RWPE2 (cell line): ENCODE results near the gene CRTC3.
A peak's percentile ranks its signal among the peaks of the same experiment; 100 is the strongest.

Experiments
- ATAC-seq: fragments of 200-7000 bp; cut with Tn5 transposase; 3 replicates; pipeline ENCODE4 v1.9.1; 2021; ENCODE audit warnings: low read depth
- DNase-seq: peaks from one replicate; pipeline ENCODE4 v3.0.0-alpha.2; 2020; ENCODE audit warnings: low spot score
- H3K27ac ChIP-seq: fragments of 450-650 bp; 2 replicates; pipeline ENCODE4 v1.5.1; 2017; ENCODE audit warnings: mild to moderate bottlenecking; ENCODE audit not compliant: poor library complexity, severe bottlenecking
- H3K27me3 ChIP-seq: fragments of 250-450 bp; sonication (Bioruptor Pico); 2 replicates; pipeline ENCODE4 v1.5.1; 2021; ENCODE audit warnings: mild to moderate bottlenecking, moderate library complexity; ENCODE audit not compliant: insufficient read depth, poor library complexity, severe bottlenecking
- H3K36me3 ChIP-seq: fragments of 250-450 bp; sonication (Bioruptor Pico); 2 replicates; pipeline ENCODE4 v1.5.1; 2020; ENCODE audit warnings: low read depth, mild to moderate bottlenecking, moderate library complexity
- H3K4me1 ChIP-seq: fragments of 250-450 bp; sonication (Bioruptor Pico); 2 replicates; pipeline ENCODE4 v1.5.1; 2021; ENCODE audit warnings: mild to moderate bottlenecking, moderate library complexity; ENCODE audit not compliant: insufficient read depth, poor library complexity, severe bottlenecking
- H3K4me3 ChIP-seq: fragments of 250-450 bp; sonication (Bioruptor Pico); 2 replicates; pipeline ENCODE4 v1.5.1; 2021; ENCODE audit warnings: mild to moderate bottlenecking, moderate library complexity; ENCODE audit not compliant: severe bottlenecking
- H3K9me3 ChIP-seq: fragments of 250-450 bp; sonication (Bioruptor Pico); 2 replicates; pipeline ENCODE4 v1.5.1; 2021; ENCODE audit warnings: mild to moderate bottlenecking, moderate library complexity; ENCODE audit not compliant: severe bottlenecking
- TF ChIP-seq, protein P1 (sequence below): fragments of 450-650 bp; IDR thresholded peaks from one replicate; pipeline ENCODE4 v1.5.1; 2017; ENCODE audit warnings: mild to moderate bottlenecking, moderate library complexity; ENCODE audit not compliant: poor library complexity, severe bottlenecking

CRTC3 gene

DNA sequence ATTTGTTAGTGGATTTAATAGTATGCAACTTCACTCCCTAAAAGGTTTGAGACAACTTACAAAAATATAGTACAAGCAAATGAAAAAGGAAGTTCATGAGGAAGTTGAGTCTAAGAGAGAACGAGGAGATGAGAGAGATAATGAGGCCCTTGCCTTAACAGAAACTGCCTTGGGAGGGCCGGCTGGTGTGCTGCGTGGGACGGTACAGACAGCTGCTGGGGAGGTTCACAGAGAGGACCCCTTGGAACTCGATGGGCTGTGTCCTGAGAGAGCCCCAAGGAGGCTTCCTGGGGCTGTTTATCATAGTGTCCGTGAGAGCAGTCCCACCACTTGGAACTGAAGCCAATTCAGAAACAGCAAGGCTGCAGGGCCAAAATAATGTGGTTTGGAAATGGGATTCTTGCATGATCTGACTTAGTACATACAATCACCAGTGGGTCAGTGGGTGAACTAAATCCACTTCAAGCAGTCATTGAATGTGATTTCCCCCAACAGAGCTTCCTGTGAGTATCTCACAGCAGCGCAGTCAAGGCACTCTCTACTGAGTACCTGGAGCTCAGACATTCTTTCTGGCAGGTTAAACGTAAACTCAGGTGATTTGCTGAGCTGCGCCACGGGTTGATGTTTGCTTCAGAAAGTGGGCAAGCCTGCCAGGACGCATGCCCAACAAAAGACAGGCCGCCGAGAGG lies 90.8 kb downstream of the CRTC3 start:
- TF ChIP-seq, protein P1, sequence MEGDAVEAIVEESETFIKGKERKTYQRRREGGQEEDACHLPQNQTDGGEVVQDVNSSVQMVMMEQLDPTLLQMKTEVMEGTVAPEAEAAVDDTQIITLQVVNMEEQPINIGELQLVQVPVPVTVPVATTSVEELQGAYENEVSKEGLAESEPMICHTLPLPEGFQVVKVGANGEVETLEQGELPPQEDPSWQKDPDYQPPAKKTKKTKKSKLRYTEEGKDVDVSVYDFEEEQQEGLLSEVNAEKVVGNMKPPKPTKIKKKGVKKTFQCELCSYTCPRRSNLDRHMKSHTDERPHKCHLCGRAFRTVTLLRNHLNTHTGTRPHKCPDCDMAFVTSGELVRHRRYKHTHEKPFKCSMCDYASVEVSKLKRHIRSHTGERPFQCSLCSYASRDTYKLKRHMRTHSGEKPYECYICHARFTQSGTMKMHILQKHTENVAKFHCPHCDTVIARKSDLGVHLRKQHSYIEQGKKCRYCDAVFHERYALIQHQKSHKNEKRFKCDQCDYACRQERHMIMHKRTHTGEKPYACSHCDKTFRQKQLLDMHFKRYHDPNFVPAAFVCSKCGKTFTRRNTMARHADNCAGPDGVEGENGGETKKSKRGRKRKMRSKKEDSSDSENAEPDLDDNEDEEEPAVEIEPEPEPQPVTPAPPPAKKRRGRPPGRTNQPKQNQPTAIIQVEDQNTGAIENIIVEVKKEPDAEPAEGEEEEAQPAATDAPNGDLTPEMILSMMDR: no peak
- H3K27me3 ChIP-seq: no peaks in the 10 kb centered on the region
- H3K4me3 ChIP-seq: no peak overlapping the region
- H3K36me3 ChIP-seq: peaks cover 29% of the 10 kb centered on the region
- ATAC-seq (no peak), DNase-seq (no peak)
- H3K27ac ChIP-seq: no peak overlapping the region
- no peaks in the 10 kb centered on the region for H3K4me1 ChIP-seq
- no peaks in the 10 kb centered on the region for H3K9me3 ChIP-seq

DNA sequence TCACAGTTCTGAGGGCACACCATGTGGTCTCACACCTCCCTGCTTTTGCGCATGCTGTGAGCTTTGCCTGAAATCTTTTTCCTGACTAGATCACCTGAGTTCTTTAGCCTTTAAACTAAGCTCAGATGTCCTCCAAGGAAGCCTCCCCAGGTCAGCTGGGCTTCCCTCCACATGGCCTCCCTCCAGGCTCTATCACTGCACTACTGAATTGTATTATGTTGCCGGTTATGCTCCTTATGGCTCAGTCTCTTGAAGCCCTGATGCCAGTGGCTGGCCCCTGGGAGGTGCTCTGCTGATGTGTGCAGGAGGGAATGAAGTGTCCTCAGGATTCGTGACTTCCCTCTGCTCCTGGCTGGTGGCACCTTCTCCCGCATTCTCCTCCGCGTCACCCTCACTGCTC lies 94.1 kb downstream of the CRTC3 start:
- no peaks in the 10 kb centered on the region for H3K9me3 ChIP-seq
- TF ChIP-seq, protein P1: no peak
- no peak for ATAC-seq
- no peak overlapping the region for H3K4me3 ChIP-seq
- H3K27me3 ChIP-seq: no peaks in the 10 kb centered on the region
- no peaks in the 10 kb centered on the region for H3K4me1 ChIP-seq
- peaks cover 48% of the 10 kb centered on the region for H3K36me3 ChIP-seq
- no peak overlapping the region for H3K27ac ChIP-seq
- DNase-seq: no peak

DNA sequence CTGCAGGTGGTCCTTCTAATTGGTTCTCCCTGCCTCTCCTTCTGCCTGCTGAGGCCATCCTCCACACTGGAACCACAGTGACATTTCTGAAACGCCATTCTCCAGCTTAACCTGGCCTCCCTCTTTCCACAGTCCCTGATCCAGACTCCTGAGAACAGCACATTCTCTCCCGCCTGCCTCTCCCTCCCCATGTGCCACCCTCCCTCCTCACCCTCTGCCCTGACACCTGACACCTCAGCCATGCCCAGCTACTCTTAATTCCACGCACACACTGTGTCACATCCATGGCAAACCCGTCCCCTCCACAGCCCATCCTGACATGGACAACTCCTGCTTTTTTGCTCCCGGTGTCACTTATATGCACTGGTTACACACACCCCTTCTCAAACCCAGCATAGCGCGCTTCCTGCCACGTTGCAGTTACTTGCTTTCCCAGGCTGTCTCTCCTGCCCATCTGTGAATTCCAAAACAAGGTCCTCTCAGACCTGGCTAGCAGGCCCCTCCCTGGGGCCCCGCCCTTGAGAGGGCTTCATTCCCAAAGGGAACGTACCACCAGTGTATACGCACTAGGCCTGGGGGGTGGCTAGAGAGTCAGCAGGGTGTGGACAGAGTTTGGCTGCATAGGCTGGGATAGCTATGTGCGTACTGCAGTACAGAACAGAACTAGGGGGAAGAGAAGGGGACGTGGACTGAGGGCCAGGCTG lies 94.7 kb downstream of the CRTC3 start:
- Histone ChIP-seq H3K4me1 (no peaks in the 10 kb centered on the region), H3K36me3 (peaks cover 50% of the 10 kb centered on the region), H3K27me3 (no peaks in the 10 kb centered on the region), H3K27ac (no peak overlapping the region), H3K9me3 (no peaks in the 10 kb centered on the region), H3K4me3 (no peak overlapping the region)
- 0 out of 3 replicates have a peak, but pooled peaks have one; percentile 26 for ATAC-seq
- no peak for DNase-seq
- TF ChIP-seq, protein P1: no peak

DNA sequence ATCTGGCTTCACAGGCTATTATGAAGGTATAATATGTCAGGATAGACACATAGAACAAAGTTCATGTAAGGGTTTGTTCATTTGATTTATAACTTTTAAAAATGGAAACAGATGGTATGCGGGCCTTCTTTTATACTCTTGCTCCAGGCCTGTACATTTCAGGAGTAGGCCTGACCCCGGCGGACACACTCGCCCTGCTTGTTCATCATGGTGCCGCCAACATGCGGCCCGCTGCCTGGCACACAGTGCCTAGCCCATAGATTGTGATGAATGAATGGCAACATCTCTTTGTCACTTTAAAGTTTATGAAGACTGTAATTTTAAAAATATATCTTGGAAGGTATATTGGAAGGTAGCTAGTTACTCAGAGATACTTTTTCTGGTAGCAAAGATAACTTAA lies 95.3 kb downstream of the CRTC3 start:
- Histone ChIP-seq H3K27me3 (no peaks in the 10 kb centered on the region), H3K4me3 (no peak overlapping the region), H3K36me3 (peaks cover 51% of the 10 kb centered on the region), H3K4me1 (no peaks in the 10 kb centered on the region), H3K27ac (no peak overlapping the region), H3K9me3 (no peaks in the 10 kb centered on the region)
- DNase-seq (no peak), ATAC-seq (no peak)
- TF ChIP-seq, protein P1: no peak

- ATAC-seq (no peak), DNase-seq (no peak)
- TF ChIP-seq, protein P1: no peak
- Histone ChIP-seq H3K9me3 (no peaks in the 10 kb centered on the region), H3K27ac (no peak overlapping the region), H3K36me3 (peaks cover 79% of the 10 kb centered on the region), H3K4me1 (no peaks in the 10 kb centered on the region), H3K27me3 (no peaks in the 10 kb centered on the region), H3K4me3 (no peak overlapping the region)
Measured at GRCh38 chr15:90629217-90629616, 99.5 kb downstream of the CRTC3 start.
